ENCODE data around the gene PODXL. TPM values are rescaled to one million over a fixed set of nuclear protein-coding genes. Genes with fewer than 3 reads are reported as not detected.

Gene PODXL
- total RNA-seq, 1 experiment from 2014 or later: 37.5 TPM

DNA sequence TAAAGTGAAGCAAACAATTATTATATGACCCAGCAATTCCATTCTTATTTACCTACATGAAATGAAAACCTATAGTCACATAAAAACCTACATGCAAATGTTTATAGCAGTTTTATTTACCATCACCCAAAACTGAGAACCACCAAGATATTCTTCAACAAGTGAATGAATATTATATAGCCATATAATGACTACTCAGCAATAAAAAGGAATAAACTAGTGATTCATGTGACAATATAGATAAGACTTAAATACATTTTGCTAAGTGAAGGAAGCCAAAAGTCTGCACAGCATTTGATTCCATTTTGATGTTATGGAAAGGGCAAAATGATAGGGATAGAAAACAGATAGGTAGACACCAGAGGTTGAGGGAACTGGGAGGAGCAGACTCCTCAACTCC lies 31.7 kb downstream of the PODXL start:
- Histone ChIP-seq H3K9ac (ENCODE audit: low read length) (no peak overlapping the region), H3K79me2 (ENCODE audit: insufficient read depth, low read length) (peaks cover 3% of the 10 kb centered on the region; the same call in 1 of the 2 replicates), H3K27ac (ENCODE audit: low read depth, low read length) (no peak overlapping the region), H2AFZ (ENCODE audit: low read depth, low read length, poor library complexity, severe bottlenecking) (no peak overlapping the region), H3K36me3 (ENCODE audit: control insufficient read depth in 1 of 2, insufficient read depth in 2 of 2, low read length in 2 of 2) (no peaks in the 10 kb centered on the region), H3K27me3 (ENCODE audit: insufficient read depth, low read length) (no peaks in the 10 kb centered on the region), H3K9me2 (ENCODE audit: insufficient read depth) (no peaks in the 10 kb centered on the region), H3K4me1 (ENCODE audit: control insufficient read depth in 1 of 2, insufficient read depth in 2 of 2, low read length in 2 of 2) (peaks cover 23 to 29% of the 10 kb centered on the region in 2 experiments), H3K4me2 (ENCODE audit: low read length) (no peak overlapping the region), H3K4me3 (replicated peaks in 1 of 2; ENCODE audit: low read depth in 1 of 2, low read length in 2 of 2) (no peak overlapping the region), H4K20me1 (ENCODE audit: insufficient read depth) (no peaks in the 10 kb centered on the region), H3K9me3 (ENCODE audit: control insufficient read depth in 1 of 2, insufficient read depth in 1 of 2, low read depth in 1 of 2, low read length in 2 of 2) (no peaks in the 10 kb centered on the region)
- no TSS peak for BruUV-seq (replicated peaks)
- ChIA-PET POLR2A (no interaction called here), RAD21 (ENCODE audit: low non-redundant PET in 1 of 2, low total read pairs in 2 of 2, uncharacterized antibody in 2 of 2, unreplicated experiment in 2 of 2) (no interaction called here), CTCF (interaction anchor here (1.3 kb wide), 1 partner anchor 22 kb away, joined by 3 read pairs; no protein-coding TSS in a partner anchor)
- TF ChIP-seq POLR2A (IDR thresholded peaks at IDR 0.05; ENCODE audit: borderline replicate concordance, extremely low read depth, insufficient read depth, insufficient read length) (no peak), RAD21 (IDR thresholded peaks at IDR 0.05; ENCODE audit: low read depth) (no peak), REST (IDR thresholded peaks at IDR 0.05; ENCODE audit: low read depth) (no peak), CTCF (IDR thresholded peaks at IDR 0.05 in 2 of 3, conservative IDR thresholded peaks at IDR 0.05 in 1 of 3; ENCODE audit: borderline replicate concordance in 1 of 3, insufficient read depth in 1 of 3, low read depth in 2 of 3, low read length in 2 of 3) (no peak), EZH2phosphoT487 (IDR thresholded peaks at IDR 0.05; ENCODE audit: borderline replicate concordance) (no peak), TCF7L2 (IDR thresholded peaks at IDR 0.05; ENCODE audit: borderline replicate concordance, extremely low read depth, insufficient read depth, insufficient read length) (no peak), ZFX (IDR thresholded peaks at IDR 0.05) (no peak), JUND (IDR thresholded peaks at IDR 0.05) (no peak), SP1 (IDR thresholded peaks at IDR 0.05; ENCODE audit: low read depth) (no peak), MAX (IDR thresholded peaks at IDR 0.05) (no peak), POLR2AphosphoS5 (IDR thresholded peaks at IDR 0.05; ENCODE audit: low read depth, low read length) (no peak), ELF1 (IDR thresholded peaks at IDR 0.05; ENCODE audit: borderline replicate concordance, low read depth) (no peak), CEBPB (IDR thresholded peaks at IDR 0.05; ENCODE audit: low read depth) (no peak), FOSL1 (IDR thresholded peaks at IDR 0.05; ENCODE audit: low read depth) (no peak), SIN3A (IDR thresholded peaks at IDR 0.05; ENCODE audit: low read depth) (no peak), CBX3 (IDR thresholded peaks at IDR 0.05; ENCODE audit: low read depth) (no peak), YY1 (IDR thresholded peaks at IDR 0.05; ENCODE audit: extremely low read depth, insufficient replicate concordance, low read depth, low read length) (no peak)
- TF ChIP-seq, protein P1, sequence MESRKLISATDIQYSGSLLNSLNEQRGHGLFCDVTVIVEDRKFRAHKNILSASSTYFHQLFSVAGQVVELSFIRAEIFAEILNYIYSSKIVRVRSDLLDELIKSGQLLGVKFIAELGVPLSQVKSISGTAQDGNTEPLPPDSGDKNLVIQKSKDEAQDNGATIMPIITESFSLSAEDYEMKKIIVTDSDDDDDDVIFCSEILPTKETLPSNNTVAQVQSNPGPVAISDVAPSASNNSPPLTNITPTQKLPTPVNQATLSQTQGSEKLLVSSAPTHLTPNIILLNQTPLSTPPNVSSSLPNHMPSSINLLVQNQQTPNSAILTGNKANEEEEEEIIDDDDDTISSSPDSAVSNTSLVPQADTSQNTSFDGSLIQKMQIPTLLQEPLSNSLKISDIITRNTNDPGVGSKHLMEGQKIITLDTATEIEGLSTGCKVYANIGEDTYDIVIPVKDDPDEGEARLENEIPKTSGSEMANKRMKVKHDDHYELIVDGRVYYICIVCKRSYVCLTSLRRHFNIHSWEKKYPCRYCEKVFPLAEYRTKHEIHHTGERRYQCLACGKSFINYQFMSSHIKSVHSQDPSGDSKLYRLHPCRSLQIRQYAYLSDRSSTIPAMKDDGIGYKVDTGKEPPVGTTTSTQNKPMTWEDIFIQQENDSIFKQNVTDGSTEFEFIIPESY (IDR thresholded peaks at IDR 0.05; ENCODE audit: extremely low read depth, insufficient replicate concordance, low read length): no peak
- DNase-seq (ENCODE audit: low read depth, low spot score): no peak
- intact Hi-C loops (cut with micrococcal nuclease): no loop called here
- ATAC-seq: no peak

Data from HCT116 (cell line).